ENCODE results near the gene SPRR3.
"Not testable (repeated sequence)": the region's sequence is repeated elsewhere in the genome, so short reads cannot be mapped to it uniquely, and the experiment has no call there.

SPRR3 gene

GRCh38 chr1:152983743-152984142 is 17.8 kb upstream of the SPRR3 start, which contains the start of gene SPRR1A:
Gene SPRR1A (plus strand): TSS chr1:152984081. CDS start chr1:152985231, 1,150 bp downstream.
- no peak for DNase-seq

GRCh38 chr1:152986578-152986977 is 15.0 kb upstream of the SPRR3 start:
- no peak for DNase-seq

- DNase-seq: no peak
Observed at GRCh38 chr1:152993186-152993585, 8.4 kb upstream of the SPRR3 start.

GRCh38 chr1:152995842-152996241 is 5.7 kb upstream of the SPRR3 start:
- DNase-seq: no peak

- DNase-seq: no peak
Observed at GRCh38 chr1:152996633-152997400, 4.7 kb upstream of the SPRR3 start.

- no peak for DNase-seq
Observed at GRCh38 chr1:152997901-152998300, 3.6 kb upstream of the SPRR3 start.

- no peak for DNase-seq
Observed at GRCh38 chr1:152998476-152998875, 3.1 kb upstream of the SPRR3 start.

GRCh38 chr1:152999818-153000217 is 1.7 kb upstream of the SPRR3 start:
- no peak for DNase-seq

GRCh38 chr1:153000294-153000693 is 1.3 kb upstream of the SPRR3 start:
- no peak for DNase-seq

GRCh38 chr1:153011235-153011758 is 9.7 kb downstream of the SPRR3 start:
- not testable (repeated sequence) for DNase-seq

GRCh38 chr1:153021829-153022228 is 20.3 kb downstream of the SPRR3 start:
- not testable (repeated sequence) for DNase-seq

GRCh38 chr1:153022340-153022739 is 20.8 kb downstream of the SPRR3 start:
- DNase-seq: not testable (repeated sequence)

GRCh38 chr1:153023109-153023508 is 21.6 kb downstream of the SPRR3 start:
- no peak for DNase-seq

- no peak for DNase-seq
Observed at GRCh38 chr1:153024413-153024812, 22.9 kb downstream of the SPRR3 start.

- DNase-seq: no peak
Observed at GRCh38 chr1:153025797-153026196, 24.2 kb downstream of the SPRR3 start.

- DNase-seq: no peak
Observed at GRCh38 chr1:153028766-153029165, 27.2 kb downstream of the SPRR3 start.

GRCh38 chr1:153030895-153031294 is 29.3 kb downstream of the SPRR3 start, which contains the start of gene SPRR1B:
Gene SPRR1B (plus strand): TSS chr1:153031203. CDS start chr1:153032346, 1,143 bp downstream.
- no peak for DNase-seq

- DNase-seq: no peak
Observed at GRCh38 chr1:153032073-153032472, 30.5 kb downstream of the SPRR3 start.

- DNase-seq: no peak
Observed at GRCh38 chr1:153032677-153033308, 31.2 kb downstream of the SPRR3 start.

GRCh38 chr1:153035211-153035610 is 33.7 kb downstream of the SPRR3 start:
- DNase-seq: no peak

GRCh38 chr1:153040950-153041631 is 39.5 kb downstream of the SPRR3 start, which contains the start of gene SPRR2D:
Gene SPRR2D (minus strand): TSS chr1:153041120. CDS start chr1:153040346, 774 bp downstream.
- no peak for DNase-seq

GRCh38 chr1:153049211-153049610 is 47.7 kb downstream of the SPRR3 start:
- DNase-seq: no peak

All from NCI-H2081 (cell line).